Activated CD8-positive, alpha-beta memory T cell treated with anti-CD3 and anti-CD28 coated beads, Interleukin-2, amount 50 U/mL, for 1 hour (primary cell): ENCODE data around the gene NES.
"Not testable (repeated sequence)": the region's sequence is repeated elsewhere in the genome, so short reads cannot be mapped to it uniquely, and the experiment has no call there.

Experiments
- DNase-seq: peaks from one replicate; pipeline ENCODE4 v3.0.0-alpha.2; 2020; ENCODE audit errors: extremely low read depth

NES gene

DNA sequence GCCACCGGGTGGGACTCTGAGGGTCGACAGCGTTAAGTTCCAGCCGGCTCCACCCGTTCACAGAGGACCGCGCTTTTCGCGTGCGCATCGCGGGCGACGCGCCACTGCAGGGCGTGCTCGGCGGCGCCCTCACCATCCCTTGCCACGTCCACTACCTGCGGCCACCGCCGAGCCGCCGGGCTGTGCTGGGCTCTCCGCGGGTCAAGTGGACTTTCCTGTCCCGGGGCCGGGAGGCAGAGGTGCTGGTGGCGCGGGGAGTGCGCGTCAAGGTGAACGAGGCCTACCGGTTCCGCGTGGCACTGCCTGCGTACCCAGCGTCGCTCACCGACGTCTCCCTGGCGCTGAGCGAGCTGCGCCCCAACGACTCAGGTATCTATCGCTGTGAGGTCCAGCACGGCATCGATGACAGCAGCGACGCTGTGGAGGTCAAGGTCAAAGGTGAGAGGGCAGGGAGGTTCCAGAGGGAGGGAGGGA, 30.4 kb downstream of the NES start:
- no peak for DNase-seq

DNA sequence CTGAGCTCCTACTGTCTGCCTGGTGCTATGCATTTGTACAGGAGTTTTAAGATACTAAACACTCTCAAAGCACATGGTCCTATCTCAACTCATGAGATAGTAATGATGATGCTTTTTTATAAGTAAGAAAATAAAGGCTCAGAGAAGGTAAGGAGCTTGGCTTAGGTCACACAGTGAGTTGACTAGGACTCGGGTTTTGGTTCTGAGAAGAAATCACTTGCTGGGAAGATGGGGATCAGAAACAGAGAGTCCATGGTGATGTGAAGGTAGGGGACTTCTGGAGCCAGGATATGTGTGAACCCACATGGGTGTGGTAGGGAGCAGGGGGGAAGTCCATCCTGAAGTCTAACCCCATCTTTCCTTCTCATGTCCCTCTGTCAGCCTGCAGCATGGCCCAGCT, 31.5 kb downstream of the NES start:
- no peak for DNase-seq

DNA sequence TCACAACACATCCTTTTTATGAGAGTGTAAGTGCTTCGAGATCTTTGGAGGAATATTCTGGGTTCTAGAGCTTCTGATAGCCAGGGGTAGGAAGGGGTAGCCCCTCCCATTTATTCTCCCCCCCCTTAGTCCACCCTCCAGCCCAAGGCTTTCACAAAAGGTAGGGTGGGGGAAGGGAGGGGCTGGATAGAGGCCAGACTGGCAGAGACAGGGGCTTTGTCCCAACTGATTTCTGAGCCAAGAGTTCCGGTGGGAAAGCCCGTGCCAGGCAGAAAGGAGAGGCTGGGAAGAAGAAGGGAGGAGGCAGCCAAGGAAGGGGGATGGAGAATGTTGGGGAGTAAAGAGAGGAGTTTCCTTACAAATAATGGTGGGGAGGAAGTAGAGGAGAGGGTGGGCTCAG, 32.2 kb downstream of the NES start:
- no peak for DNase-seq

DNA sequence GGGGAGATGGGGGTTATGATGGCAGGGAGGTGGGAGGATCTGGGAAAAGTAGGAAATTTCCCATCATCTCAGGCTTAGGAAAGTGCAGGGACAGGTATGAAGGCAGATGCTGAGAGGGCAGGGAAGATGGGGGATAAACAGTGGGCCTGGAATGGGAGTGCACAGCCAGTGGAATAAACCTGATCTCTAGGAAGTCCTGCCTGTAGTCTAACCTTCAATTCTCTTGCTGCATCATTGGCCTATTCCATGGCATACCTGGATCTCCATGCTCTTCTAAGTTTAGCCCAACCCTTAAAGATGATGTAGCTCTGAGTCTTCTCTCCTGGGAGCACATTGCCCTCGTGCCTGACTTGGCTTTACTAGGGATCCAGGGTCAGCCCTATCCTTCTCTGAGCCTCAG, 32.6 kb downstream of the NES start:
- DNase-seq = no peak

DNA sequence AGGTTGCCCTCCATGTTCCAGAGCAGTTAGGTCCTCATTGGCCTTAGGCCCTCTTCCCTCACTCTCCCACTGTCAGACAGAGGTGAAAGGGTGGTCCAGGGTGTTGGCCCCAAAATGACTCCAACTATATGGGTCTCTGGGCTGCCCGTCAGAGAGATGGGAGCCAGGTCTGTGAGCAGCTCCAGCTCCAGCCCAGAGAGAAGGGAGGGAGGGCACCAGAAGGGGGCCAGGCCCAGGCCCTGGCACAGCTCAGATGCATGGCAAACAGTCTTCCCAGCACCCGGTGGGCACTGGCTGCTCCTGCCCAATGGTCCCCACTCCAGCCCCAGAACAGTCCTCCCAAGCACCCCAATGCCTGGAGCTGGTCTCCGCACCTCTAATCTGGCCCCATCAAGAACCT, 33.1 kb downstream of the NES start:
- DNase-seq = no peak

DNA sequence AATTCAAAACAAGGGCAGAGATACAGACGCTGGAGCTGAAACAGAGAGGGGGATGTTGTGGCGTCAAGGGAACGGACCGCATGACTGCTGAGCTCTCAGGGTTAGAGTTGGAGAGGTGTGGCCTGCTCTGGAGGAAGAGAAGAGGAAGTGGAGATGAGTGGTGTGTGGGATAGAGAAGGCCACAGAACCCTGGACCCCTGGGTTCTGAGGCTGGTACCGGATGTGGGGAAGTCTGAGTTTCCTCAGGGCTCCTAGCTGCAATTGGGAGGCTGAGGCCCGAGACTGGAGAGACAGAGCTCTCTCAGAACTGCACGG, 33.5 kb downstream of the NES start:
- no peak for DNase-seq

DNA sequence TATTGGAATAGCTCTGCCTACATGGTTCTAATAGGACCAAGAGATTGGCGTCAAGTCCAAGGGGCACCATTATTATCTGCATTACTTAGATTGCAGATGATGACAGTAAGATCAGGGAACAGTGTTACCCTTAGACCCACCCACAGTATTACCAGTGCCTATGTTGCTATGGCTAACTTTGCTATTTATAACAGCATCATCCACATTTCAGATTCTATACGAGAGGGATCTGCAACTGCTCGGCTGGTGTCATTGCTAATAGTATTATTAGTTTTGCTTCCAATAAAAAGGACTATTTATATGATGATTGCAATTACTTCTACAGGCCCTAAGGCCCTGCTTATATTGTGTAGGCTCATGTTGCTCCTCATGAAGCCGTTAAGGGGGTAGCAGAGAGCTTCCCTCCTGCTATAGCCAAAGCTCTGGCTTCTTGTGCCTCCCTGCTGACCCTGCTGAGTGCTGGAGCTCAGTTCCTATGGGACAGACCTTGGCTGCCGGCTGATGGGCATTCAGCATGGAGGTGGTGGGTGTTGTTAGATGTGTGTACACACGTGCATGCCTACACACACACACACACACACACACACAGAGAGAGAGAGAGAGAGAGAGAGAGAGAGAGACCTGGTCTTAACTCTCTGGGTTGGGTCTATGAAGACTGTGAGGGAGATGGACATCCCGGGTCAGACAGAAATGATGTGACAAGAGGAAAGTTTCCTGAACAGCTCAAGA, 34.0 kb downstream of the NES start:
- no peak for DNase-seq

DNA sequence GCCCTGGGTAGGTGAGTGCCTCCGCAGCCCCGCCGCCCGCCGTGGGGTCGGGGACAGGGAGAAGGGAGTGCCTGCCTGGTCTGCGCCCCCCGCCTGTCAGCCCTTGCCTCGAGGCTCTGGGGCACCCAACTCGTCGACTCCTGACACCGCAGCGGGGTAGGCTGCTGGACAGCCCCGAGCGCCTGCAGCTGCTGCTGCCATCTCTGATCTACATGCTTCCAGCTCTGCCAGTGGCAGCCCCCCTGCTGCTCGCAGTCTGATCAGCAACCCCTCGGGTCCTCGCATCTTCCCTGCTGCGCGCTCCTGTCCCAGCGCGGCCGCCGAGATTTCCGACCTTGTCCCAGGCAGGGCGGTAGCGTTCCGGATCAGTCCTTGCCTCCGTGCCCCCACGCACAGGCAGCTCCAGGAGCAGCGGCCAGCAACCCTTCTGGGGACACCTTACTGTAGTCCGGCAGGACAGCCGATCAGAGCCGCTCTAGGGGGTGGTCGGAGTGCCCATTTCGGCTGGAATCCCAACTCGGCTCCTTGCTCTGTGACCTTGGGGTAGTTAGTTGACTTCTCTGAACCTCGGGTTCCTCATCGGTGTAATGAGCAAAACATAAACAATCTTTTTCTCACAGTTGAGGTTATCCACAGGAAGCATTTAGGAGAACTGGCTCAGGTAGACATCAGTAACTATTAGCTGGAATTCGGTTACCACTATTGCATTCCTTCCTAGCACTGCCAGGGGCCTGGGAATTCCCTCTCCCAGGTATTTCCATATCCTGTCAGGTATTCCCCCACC, 34.8 kb downstream of the NES start:
- DNase-seq = no peak

DNA sequence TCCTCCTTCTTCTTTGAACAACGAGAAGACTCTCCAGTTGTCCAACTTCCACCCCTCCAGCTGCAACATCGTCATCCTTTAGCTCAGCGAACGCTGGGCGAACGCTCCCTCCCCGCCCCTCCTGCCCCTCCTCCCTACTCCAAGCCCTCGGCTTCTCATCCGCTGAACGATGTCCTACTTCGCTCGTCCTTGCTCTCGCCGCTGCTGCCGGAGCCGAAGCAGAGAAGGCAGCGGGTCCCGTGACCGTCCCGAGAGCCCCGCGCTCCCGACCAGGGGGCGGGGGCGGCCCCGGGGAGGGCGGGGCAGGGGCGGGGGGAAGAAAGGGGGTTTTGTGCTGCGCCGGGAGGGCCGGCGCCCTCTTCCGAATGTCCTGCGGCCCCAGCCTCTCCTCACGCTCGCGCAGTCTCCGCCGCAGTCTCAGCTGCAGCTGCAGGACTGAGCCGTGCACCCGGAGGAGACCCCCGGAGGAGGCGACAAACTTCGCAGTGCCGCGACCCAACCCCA, 35.4 kb downstream of the NES start, which contains the start of gene BCAN:
BCAN (plus strand) TSS at position 357 of the 504 bp plus-strand sequence. CDS start 3,938 bp downstream, outside the sequence.
- no peak for DNase-seq

DNA sequence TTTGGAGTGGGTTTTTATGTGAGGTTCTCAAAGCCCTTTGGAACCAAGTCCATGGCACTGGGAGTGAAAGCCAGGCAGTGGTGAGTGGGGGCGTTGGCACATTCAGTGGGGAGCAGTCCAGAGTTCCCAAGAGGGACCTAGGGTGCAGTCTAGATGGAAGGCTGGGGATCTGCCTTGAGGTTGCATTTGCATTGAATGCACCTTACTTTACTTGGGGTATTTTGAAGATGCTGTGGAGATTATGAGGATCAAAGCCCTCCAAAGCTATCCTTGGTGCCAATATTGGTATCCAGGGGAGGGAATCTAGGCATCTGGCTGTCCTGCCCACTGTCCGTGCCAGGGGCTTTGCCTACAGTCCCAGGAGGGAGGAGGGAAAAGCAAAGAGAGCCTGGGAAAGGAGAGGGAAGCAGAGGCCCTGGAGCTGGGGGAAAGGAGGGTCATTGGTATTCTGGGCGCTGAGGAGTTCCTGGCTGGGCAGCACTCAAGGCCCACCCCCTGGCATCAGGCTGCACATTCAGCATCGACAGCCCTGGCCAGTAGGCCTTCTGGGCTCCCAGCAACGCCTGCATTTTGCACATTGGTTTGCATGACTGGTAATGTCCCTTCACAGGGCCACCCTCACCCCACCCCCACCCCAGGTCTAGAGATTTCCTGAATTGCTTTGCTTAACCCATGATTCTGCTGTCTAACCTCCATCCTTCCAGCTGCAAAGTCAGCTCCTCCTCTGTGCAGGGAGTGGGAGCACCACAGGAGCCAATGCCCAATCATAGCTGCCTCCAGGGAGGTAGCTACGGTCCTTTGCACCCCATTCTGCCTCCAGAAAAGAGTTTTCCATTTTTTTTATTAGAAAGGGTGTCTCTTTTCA, 36.1 kb downstream of the NES start:
- DNase-seq = no peak

DNA sequence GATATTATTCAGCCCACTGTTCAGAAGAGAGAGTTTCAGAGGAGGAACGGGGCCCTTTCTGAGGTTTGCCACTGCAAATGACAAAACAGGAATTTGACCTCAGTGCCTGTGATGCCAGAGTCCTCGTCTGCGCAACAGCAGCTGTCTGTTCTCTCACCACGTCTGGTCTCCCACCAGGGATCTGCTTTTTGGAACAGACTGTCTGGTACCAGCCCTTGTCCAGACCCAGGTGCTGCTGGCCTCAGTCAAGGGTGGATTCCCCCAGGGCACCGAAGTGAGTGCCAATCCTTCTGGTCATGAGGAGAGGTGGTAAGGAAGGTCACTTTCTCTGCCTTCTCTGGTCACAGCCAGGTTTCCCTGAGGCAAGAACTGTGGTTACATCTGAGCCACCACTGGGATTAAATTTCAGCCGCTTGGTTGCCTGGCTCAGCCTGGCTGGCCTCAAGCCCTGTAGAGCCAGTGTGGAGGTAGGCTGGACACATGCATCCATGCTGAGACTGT, 37.6 kb downstream of the NES start:
- no peak for DNase-seq

DNA sequence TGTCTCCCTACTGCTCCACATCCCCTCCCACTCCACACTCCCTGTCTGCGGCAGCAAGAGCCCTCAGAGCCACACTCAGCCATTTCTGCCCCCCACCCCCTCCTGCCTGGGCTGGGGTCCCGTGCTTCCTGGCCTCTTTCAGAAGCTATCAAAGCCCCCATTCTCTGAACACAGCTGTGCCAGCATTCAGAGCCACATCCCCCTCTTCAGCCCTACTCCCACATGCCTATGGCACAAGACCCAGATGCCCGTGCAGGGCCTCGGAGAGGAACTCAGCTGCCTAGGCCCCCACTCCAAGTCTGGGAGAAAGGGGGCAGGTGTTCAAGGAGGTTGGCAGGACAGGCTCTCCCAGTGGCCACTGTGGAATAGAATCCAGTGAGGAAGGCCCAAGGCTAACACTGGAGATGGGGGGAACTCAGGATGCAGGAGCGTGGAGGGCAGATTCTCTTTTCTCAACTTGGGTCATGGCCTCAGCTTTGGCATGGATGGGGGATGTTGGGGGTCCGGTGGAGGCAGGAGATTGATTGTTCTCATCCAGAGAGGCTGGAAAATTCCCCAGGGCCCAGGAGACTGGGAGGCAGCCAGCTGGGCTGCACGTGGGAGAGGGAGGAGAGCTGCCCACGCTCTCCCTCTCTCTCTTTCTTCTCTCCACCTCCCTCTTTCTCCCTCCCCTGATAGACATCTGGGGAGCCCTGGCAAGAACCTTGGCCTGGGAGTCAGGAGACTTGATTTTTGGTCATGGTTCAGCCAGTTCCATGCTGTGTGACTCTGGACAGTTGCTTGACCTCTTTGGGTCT, 38.8 kb downstream of the NES start:
- no peak for DNase-seq

DNA sequence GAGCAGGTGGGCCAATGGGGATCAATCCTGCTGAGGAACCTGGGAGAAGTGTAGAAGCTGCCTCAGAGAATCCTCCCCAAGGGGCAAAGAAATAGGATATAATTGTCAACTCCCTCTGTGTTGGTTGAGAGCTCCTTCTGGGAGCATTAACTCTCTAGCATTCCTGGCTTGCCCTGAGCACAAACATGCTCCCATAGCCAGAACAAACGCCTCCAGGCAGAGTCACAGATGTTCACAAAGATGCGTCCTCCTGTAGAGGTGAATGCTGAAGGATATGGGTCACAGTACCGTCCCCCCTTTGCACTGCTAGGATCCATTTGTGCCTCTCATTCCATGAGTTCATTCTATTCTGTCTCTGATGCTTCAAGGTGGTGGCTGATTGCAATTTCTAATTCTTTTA, 44.9 kb downstream of the NES start:
- DNase-seq = no peak

DNA sequence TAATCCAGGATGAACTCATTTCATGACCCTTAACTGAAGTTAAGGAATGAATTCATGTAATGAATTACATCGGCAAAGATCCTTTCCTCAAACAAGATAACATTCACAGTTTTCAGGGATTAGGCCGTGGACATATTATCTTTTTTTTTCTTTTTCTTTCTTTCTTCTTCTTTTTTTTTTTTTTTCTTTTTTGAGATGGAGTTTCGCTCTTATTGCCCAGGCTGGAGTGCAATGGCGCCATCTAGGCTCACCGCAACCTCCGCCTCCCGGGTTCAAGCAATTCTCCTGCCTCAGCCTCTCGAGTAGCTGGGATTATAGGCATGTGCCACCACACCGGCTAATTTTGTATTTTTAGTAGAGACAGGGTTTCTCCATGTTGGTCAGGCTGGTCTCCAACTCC, 46.1 kb downstream of the NES start:
- DNase-seq = not testable (repeated sequence)

DNA sequence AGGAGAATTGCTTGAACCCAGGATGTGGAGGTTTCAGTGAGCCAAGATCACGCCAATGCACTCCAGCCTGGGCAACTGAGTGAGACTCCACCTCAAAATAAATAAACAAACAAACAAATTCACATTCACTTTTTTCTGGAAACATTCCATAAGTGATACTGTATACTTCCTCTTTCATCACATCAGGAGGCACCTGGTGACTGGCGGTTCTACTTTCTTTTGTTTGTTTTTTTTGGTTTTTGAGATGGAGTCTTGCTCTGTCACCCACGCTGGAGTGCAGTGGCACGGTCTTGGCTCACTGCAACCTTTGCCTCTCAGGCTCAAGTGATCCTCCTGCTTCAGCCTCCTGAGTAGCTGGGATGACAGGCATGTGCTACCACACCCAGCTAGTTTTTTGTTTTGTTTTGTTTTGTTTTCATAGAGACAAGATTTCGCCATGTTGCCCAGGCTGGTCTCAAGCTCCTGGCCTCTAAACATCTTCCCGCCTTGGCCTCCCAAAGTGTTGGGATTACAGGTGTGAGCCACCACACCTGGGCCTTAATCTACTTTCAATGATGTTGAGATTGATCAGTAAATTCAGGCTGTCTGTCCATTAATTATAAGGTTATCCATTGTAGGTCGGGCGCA, 47.3 kb downstream of the NES start:
- DNase-seq = no peak

DNA sequence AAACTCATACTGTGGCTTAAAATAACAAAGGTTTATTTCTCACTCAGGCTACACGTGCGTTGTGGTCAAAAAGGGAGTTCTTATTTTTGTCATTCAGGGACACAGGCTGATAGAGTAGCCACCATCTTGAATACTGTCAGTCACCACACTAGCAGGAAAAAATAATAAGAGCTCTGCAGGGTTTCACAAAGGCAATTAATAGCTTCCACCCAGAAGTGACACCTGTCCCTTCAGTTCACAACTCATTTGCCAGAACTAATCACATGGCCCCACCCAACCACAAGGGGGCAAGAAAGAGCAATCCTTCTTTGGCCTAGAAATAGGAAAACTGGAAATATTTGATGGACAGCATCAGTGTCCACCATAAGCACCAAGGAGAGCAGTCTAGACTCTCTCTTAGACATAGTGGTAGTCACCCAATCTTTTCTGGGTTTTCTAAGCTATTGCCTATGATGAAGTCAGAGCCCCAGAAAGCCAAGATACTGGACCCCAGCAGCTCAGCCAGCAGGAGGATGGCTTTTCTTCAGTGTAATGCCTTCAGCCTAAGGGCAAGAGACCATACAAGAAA, 49.8 kb downstream of the NES start:
- no peak for DNase-seq

DNA sequence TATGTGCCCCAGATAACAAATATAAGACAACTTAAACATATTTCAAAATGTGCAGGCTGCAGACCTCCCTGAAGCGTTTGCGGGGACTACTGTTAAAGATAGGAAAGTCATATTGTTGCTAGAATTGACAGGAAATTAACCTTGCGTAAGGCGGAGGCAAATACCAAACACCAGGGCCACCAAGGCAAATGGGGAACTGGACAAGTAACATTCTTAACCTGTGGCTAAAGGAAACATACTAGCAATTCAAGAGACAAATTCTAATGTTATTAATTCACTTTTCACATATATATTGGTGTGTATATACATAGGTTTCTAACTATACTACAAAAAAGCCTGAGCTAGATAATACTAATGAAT, 51.1 kb downstream of the NES start:
- DNase-seq = no peak

DNA sequence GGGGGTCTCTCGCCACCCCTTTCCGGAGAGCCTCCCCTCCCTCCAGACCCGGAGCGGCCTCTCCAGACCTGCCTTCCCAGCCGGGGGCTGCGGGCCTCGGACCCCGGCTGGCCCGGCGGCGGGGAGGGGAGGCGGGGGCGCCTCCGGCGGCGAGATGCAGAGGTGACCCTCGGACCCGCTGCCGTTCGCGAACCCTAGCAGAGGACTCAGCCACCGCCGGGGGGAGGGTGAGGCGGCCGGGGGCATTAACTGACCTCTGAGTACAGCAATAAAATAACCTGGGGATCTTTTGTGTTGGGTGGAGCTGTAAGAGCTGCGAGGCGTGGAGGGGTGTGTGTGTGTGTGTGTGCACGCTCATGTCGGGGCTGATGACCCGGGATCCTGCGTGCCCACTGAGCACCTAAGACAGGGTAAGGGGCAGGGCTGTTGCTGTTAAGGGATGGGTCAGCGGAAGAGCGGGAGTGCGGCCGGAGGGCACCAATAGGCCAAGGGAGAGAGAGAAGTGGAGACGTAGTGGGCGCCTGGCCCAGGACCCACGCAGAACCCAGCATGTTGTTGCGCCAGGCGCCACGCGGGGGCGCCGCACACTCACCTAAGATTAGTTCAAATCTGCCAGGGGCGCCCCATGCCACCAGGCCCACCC, 51.6 kb downstream of the NES start:
- DNase-seq = no peak

DNA sequence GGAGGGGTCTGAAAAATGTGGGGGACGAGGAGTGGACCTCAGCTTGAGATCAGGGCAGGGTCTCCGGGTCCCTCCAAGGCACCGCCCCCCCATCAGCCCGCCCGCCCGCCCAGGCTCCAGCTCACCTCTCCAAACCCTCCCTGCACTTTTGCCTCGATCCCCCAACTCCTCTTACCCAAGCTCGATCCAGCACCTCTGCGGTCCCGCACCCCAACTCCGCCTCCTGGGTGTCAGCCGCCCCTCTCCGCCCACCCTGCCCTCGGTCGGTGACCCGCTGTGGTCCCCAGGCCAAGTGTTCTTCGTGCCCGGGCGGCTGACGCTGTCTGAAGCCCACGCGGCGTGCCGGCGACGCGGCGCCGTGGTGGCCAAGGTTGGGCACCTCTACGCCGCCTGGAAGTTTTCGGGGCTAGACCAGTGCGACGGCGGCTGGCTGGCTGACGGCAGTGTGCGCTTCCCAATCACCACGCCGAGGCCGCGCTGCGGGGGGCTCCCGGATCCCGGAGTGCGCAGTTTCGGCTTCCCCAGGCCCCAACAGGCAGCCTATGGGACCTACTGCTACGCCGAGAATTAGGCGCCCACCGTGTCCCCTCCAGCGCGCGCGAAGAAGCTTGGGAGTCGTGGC, 52.3 kb downstream of the NES start:
- DNase-seq = no peak
